HepG2 (cell line): ENCODE measurements around the gene ANO4. TPM values are rescaled to one million over a fixed set of nuclear protein-coding genes. Genes with fewer than 3 reads are reported as not detected.
A peak's percentile ranks its signal among the peaks of the same experiment; 100 is the strongest.

Experiments used
- HES4 ChIP-seq: sonication (generic); formaldehyde crosslinking; IDR thresholded peaks from 2 replicates; pipeline ENCODE4 v1.9.0; 2021; ENCODE audit warnings: mild to moderate bottlenecking, missing genetic modification reagents, borderline replicate concordance
- HNF1A ChIP-seq, 2 experiments: sonication (generic) in 1 of 2; formaldehyde crosslinking in 1 of 2; IDR thresholded peaks; 2 replicates each; pipeline versions ENCODE4 v1.4.0 to v1.6.1; 2016 to 2020; ENCODE audit warnings: borderline replicate concordance in 1 of 2, low read depth in 1 of 2, mild to moderate bottlenecking in 1 of 2, missing genetic modification reagents in 1 of 2
- IKZF5 ChIP-seq: IDR thresholded peaks from 2 replicates; pipeline ENCODE4 v1.6.1; 2018; ENCODE audit warnings: missing genetic modification reagents, mild to moderate bottlenecking, missing compliant biosample characterization
- MTF1 ChIP-seq: sonication (generic); formaldehyde crosslinking; IDR thresholded peaks from 2 replicates; pipeline ENCODE4 v1.5.0; 2020; ENCODE audit warnings: missing genetic modification reagents
- PAF1 ChIP-seq: IDR thresholded peaks from 2 replicates; pipeline ENCODE4 v1.6.1; 2016; ENCODE audit warnings: missing genetic modification reagents, missing compliant biosample characterization
- RCOR2 ChIP-seq: IDR thresholded peaks from 2 replicates; pipeline ENCODE4 v1.6.1; 2016; ENCODE audit warnings: missing biosample characterization, missing genetic modification reagents
- SKI ChIP-seq: fragments of 450-650 bp; IDR thresholded peaks from one replicate; pipeline ENCODE4 v1.6.1; 2018; ENCODE audit warnings: mild to moderate bottlenecking; ENCODE audit not compliant: partially characterized antibody
- SMARCC2 ChIP-seq: fragments of 450-650 bp; IDR thresholded peaks from 2 replicates; pipeline ENCODE4 v1.6.1; 2017; ENCODE audit warnings: antibody characterized with exemption, mild to moderate bottlenecking
- TOE1 ChIP-seq: sonication (generic); formaldehyde crosslinking; IDR thresholded peaks from 2 replicates; pipeline ENCODE4 v1.4.0; 2020; ENCODE audit warnings: mild to moderate bottlenecking, missing genetic modification reagents
- ZFP90 ChIP-seq: sonication (generic); formaldehyde crosslinking; IDR thresholded peaks from 2 replicates; pipeline ENCODE4 v1.8.0; 2022; ENCODE audit warnings: missing genetic modification reagents, mild to moderate bottlenecking, inconsistent platforms, borderline replicate concordance
- ZMYM4 ChIP-seq: sonication (generic); formaldehyde crosslinking; IDR thresholded peaks from 2 replicates; pipeline ENCODE4 v1.8.1; 2023; ENCODE audit warnings: mild to moderate bottlenecking, missing genetic modification reagents
- ZNF180 ChIP-seq: sonication (generic); formaldehyde crosslinking; IDR thresholded peaks from 2 replicates; pipeline ENCODE4 v1.4.0; 2020; ENCODE audit warnings: low read depth, missing genetic modification reagents, borderline replicate concordance
- ZNF558 ChIP-seq: sonication (generic); formaldehyde crosslinking; IDR thresholded peaks from 2 replicates; pipeline ENCODE4 v1.9.0; 2022; ENCODE audit warnings: mild to moderate bottlenecking, missing genetic modification reagents, borderline replicate concordance
- ZNF569 ChIP-seq: sonication (generic); formaldehyde crosslinking; IDR thresholded peaks from 2 replicates; pipeline ENCODE4 v1.5.0; 2020; ENCODE audit warnings: mild to moderate bottlenecking, missing genetic modification reagents, moderate library complexity, borderline replicate concordance
- ZNF670 ChIP-seq: sonication (generic); formaldehyde crosslinking; IDR thresholded peaks from 2 replicates; pipeline ENCODE4 v1.8.0; 2022; ENCODE audit warnings: mild to moderate bottlenecking, missing genetic modification reagents, borderline replicate concordance
- ZNF775 ChIP-seq: sonication (generic); formaldehyde crosslinking; IDR thresholded peaks from 2 replicates; pipeline ENCODE4 v1.4.0; 2020; ENCODE audit warnings: missing genetic modification reagents, mild to moderate bottlenecking, moderate library complexity, borderline replicate concordance
- ZNF788 ChIP-seq: sonication (generic); formaldehyde crosslinking; IDR thresholded peaks from 2 replicates; pipeline ENCODE4 v1.5.0; 2020; ENCODE audit warnings: mild to moderate bottlenecking, missing genetic modification reagents, borderline replicate concordance
- polyA plus RNA-seq, 8 experiments: library from polyadenylated mRNA; depleted of rRNA in 3 of 8; stranded (reverse) in 7 of 8; unstranded in 1 of 8; fragments of >200 nt; fragmentation: Illumina TruSeq in 4 of 8; extraction: Trizol in 4 of 8; gene quantifications; 2 replicates each; pipeline versions ENCODE4 v1.2.1 to v1.2.3, GENCODE V29; 2011 to 2016; ENCODE audit warnings: low read depth in 4 of 8, missing spikeins in 1 of 8, mixed read lengths in 1 of 8; ENCODE audit not compliant: insufficient read depth in 1 of 8
- total RNA-seq, 5 experiments: library from RNA; depleted of rRNA; stranded (reverse); fragments of >200 nt; fragmentation: Illumina TruSeq; extraction: Trizol; gene quantifications; 2 replicates each; pipeline ENCODE4 v1.2.3, GENCODE V29; 2016; ENCODE audit warnings: low read depth in 1 of 5
- TF ChIP-seq, protein P1 (sequence below): sonication (generic); formaldehyde crosslinking; IDR thresholded peaks from 2 replicates; pipeline ENCODE4 v1.5.0; 2020; ENCODE audit warnings: missing genetic modification reagents
- TF ChIP-seq, protein P2 (sequence below): sonication (generic); formaldehyde crosslinking; IDR thresholded peaks from 2 replicates; pipeline ENCODE4 v1.5.1; 2020; ENCODE audit warnings: missing genetic modification reagents, mild to moderate bottlenecking, borderline replicate concordance
- TF ChIP-seq, protein P3 (sequence below): sonication (generic); formaldehyde crosslinking; conservative IDR thresholded peaks from 2 replicates; pipeline ENCODE4 v1.8.1; 2023; ENCODE audit warnings: missing genetic modification reagents

ANO4 gene
- total and polyA plus RNA-seq, 2 of the 13 experiments (the other 11 are each of a cell fraction or from before 2014, with no cell fraction given) = not detected

DNA sequence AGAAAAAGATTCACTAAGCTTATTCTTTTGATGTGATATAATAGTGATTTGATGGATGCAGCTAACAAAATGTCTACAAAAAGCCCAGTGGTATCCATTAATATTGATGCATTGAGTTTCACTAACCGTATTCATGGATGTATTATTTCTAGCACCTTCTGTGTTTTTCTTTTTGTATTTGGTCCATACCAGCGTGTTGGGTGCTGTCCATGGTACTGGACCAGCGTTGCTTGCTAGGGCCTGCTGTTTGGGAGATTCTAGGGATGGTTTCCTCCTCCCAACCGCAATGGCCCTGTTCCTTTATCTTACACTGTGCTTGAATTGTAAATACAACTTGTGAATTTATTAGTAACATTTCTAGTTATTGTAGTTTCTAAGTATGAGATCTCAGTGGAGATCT lies 31.7 kb downstream of the ANO4 start (continued):
- no peak for TF ChIP-seq ZNF569 (CRISPR knock-in tag)
- TF ChIP-seq, protein P1, sequence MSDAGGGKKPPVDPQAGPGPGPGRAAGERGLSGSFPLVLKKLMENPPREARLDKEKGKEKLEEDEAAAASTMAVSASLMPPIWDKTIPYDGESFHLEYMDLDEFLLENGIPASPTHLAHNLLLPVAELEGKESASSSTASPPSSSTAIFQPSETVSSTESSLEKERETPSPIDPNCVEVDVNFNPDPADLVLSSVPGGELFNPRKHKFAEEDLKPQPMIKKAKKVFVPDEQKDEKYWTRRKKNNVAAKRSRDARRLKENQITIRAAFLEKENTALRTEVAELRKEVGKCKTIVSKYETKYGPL (CRISPR knock-in tag) = peak; percentile 55; the same call in 1 of the 2 replicates
- TF ChIP-seq, protein P2, sequence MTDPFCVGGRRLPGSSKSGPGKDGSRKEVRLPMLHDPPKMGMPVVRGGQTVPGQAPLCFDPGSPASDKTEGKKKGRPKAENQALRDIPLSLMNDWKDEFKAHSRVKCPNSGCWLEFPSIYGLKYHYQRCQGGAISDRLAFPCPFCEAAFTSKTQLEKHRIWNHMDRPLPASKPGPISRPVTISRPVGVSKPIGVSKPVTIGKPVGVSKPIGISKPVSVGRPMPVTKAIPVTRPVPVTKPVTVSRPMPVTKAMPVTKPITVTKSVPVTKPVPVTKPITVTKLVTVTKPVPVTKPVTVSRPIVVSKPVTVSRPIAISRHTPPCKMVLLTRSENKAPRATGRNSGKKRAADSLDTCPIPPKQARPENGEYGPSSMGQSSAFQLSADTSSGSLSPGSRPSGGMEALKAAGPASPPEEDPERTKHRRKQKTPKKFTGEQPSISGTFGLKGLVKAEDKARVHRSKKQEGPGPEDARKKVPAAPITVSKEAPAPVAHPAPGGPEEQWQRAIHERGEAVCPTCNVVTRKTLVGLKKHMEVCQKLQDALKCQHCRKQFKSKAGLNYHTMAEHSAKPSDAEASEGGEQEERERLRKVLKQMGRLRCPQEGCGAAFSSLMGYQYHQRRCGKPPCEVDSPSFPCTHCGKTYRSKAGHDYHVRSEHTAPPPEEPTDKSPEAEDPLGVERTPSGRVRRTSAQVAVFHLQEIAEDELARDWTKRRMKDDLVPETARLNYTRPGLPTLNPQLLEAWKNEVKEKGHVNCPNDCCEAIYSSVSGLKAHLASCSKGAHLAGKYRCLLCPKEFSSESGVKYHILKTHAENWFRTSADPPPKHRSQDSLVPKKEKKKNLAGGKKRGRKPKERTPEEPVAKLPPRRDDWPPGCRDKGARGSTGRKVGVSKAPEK (CRISPR knock-in tag) = no peak
- TF ChIP-seq ZNF775 = no peak
- no peak for TF ChIP-seq SMARCC2
- no peak for TF ChIP-seq ZMYM4 (CRISPR knock-in tag)
- TF ChIP-seq RCOR2 (CRISPR knock-in tag) = no peak
- TF ChIP-seq ZNF558 (CRISPR knock-in tag) = no peak; the same call in 1 of the 2 replicates
- TF ChIP-seq SKI = no peak
- no peak for TF ChIP-seq TOE1 (CRISPR knock-in tag)
- TF ChIP-seq PAF1 = no peak
- TF ChIP-seq ZNF180 (CRISPR knock-in tag) = no peak
- TF ChIP-seq ZFP90 = no peak
- TF ChIP-seq ZNF788 (CRISPR knock-in tag) = no peak
- TF ChIP-seq ZNF670 = no peak
- TF ChIP-seq IKZF5 (CRISPR knock-in tag) = peak; percentile 59; the same call in 1 of the 2 replicates
- no peak for TF ChIP-seq HES4 (CRISPR knock-in tag)
- no peak for TF ChIP-seq HNF1A (IDR thresholded peaks at IDR 0.05; ENCODE audit: low read depth)
- no peak for TF ChIP-seq HNF1A (CRISPR knock-in tag; IDR thresholded peaks at IDR 0.05; ENCODE audit: borderline replicate concordance)
- TF ChIP-seq, protein P3, sequence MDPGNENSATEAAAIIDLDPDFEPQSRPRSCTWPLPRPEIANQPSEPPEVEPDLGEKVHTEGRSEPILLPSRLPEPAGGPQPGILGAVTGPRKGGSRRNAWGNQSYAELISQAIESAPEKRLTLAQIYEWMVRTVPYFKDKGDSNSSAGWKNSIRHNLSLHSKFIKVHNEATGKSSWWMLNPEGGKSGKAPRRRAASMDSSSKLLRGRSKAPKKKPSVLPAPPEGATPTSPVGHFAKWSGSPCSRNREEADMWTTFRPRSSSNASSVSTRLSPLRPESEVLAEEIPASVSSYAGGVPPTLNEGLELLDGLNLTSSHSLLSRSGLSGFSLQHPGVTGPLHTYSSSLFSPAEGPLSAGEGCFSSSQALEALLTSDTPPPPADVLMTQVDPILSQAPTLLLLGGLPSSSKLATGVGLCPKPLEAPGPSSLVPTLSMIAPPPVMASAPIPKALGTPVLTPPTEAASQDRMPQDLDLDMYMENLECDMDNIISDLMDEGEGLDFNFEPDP = no peak
- no peak for TF ChIP-seq MTF1 (CRISPR knock-in tag)
